ENCODE results near the gene ADGRL1. TPM values are rescaled to one million over a fixed set of nuclear protein-coding genes. Genes with fewer than 3 reads are reported as not detected.
"Not testable (repeated sequence)": the region's sequence is repeated elsewhere in the genome, so short reads cannot be mapped to it uniquely, and the experiment has no call there.

The ADGRL1 gene
- total RNA-seq, 2 experiments from 2014 or later: 8.4 to 10.9 TPM

- H3K4me3 Mint-ChIP-seq; POLR2A ChIA-PET; H3K27ac Mint-ChIP-seq; DNase-seq; CTCF ChIA-PET; H3K9me3 Mint-ChIP-seq; intact Hi-C loops (cut with micrococcal nuclease); H3K36me3 Mint-ChIP-seq: not testable (repeated sequence)
- H3K27me3 Mint-ChIP-seq: peaks cover 13% of the 10 kb centered on the region
- peaks cover 26% of the 10 kb centered on the region for H3K4me1 Mint-ChIP-seq (ENCODE audit: low read depth)
Measured at GRCh38 chr19:14209401-14209800, 3.4 kb upstream of the ADGRL1 start.

- CTCF ChIA-PET; H3K4me3 Mint-ChIP-seq; H3K36me3 Mint-ChIP-seq; POLR2A ChIA-PET; intact Hi-C loops (cut with micrococcal nuclease); H3K9me3 Mint-ChIP-seq; H3K27ac Mint-ChIP-seq; DNase-seq: not testable (repeated sequence)
- Mint-ChIP-seq H3K4me1 (ENCODE audit: low read depth) (peaks cover 33% of the 10 kb centered on the region), H3K27me3 (peaks cover 14% of the 10 kb centered on the region)
Measured at GRCh38 chr19:14208496-14208895, 2.5 kb upstream of the ADGRL1 start.

- DNase-seq; intact Hi-C loops (cut with micrococcal nuclease); H3K9me3 Mint-ChIP-seq; H3K36me3 Mint-ChIP-seq; CTCF ChIA-PET: not testable (repeated sequence)
- Mint-ChIP-seq H3K27me3 (peaks cover 14% of the 10 kb centered on the region), H3K27ac (peak overlapping the region; percentile 39), H3K4me1 (ENCODE audit: low read depth) (peaks cover 37% of the 10 kb centered on the region), H3K4me3 (peak overlapping the region; percentile 81)
- POLR2A ChIA-PET: interaction anchor here (0.7 kb wide), 1 partner anchor 8 kb away, joined by 3 read pairs; no protein-coding TSS in a partner anchor
Measured at GRCh38 chr19:14207796-14208195, 1.8 kb upstream of the ADGRL1 start.

- peaks cover 37% of the 10 kb centered on the region for H3K4me1 Mint-ChIP-seq (ENCODE audit: low read depth)
- H3K4me3 Mint-ChIP-seq: peak overlapping the region; percentile 81
- H3K36me3 Mint-ChIP-seq; H3K9me3 Mint-ChIP-seq; CTCF ChIA-PET; intact Hi-C loops (cut with micrococcal nuclease): not testable (repeated sequence)
- peak; percentile 87 for DNase-seq
- H3K27ac Mint-ChIP-seq: peak overlapping the region; percentile 39
- H3K27me3 Mint-ChIP-seq: peaks cover 14% of the 10 kb centered on the region
- POLR2A ChIA-PET: interaction anchor here (0.7 to 0.9 kb wide), 2 partner anchors 8 to 174 kb away, joined by 3 read pairs; partner anchors contain the start of gene ADGRE5
Measured at GRCh38 chr19:14206737-14207726, 1.1 kb upstream of the ADGRL1 start.

- peak; percentile 26 for DNase-seq
- H3K4me3 Mint-ChIP-seq; CTCF ChIA-PET; H3K9me3 Mint-ChIP-seq; intact Hi-C loops (cut with micrococcal nuclease); H3K27ac Mint-ChIP-seq; H3K36me3 Mint-ChIP-seq: not testable (repeated sequence)
- POLR2A ChIA-PET: interaction anchor here (0.6 to 0.9 kb wide), 3 partner anchors 169 to 1238 kb away, joined by 3 to 4 read pairs (median 3); partner anchors contain the start of gene ADGRE5
- Mint-ChIP-seq H3K27me3 (peaks cover 14% of the 10 kb centered on the region), H3K4me1 (ENCODE audit: low read depth) (peaks cover 37% of the 10 kb centered on the region)
Measured at GRCh38 chr19:14206308-14206707, 339 bp upstream of the ADGRL1 start.

- H3K9me3 Mint-ChIP-seq; POLR2A ChIA-PET; H3K36me3 Mint-ChIP-seq; intact Hi-C loops (cut with micrococcal nuclease); CTCF ChIA-PET; H3K27ac Mint-ChIP-seq; DNase-seq: not testable (repeated sequence)
- H3K27me3 Mint-ChIP-seq: peaks cover 14% of the 10 kb centered on the region
- peaks cover 43% of the 10 kb centered on the region for H3K4me1 Mint-ChIP-seq (ENCODE audit: low read depth)
- H3K4me3 Mint-ChIP-seq: peak overlapping the region; percentile 70
Measured at GRCh38 chr19:14204676-14205451, 1.1 kb downstream of the ADGRL1 start.

GRCh38 chr19:14204219-14204618 lies 1.8 kb downstream of the ADGRL1 start:
- H3K9me3 Mint-ChIP-seq; H3K27ac Mint-ChIP-seq; intact Hi-C loops (cut with micrococcal nuclease); H3K36me3 Mint-ChIP-seq; CTCF ChIA-PET; POLR2A ChIA-PET; DNase-seq: not testable (repeated sequence)
- Mint-ChIP-seq H3K4me1 (ENCODE audit: low read depth) (peaks cover 41% of the 10 kb centered on the region), H3K4me3 (peak overlapping the region; percentile 70), H3K27me3 (peaks cover 11% of the 10 kb centered on the region)

GRCh38 chr19:14203788-14204187 lies 2.2 kb downstream of the ADGRL1 start:
- intact Hi-C loops (cut with micrococcal nuclease); H3K27ac Mint-ChIP-seq; CTCF ChIA-PET; POLR2A ChIA-PET; DNase-seq; H3K36me3 Mint-ChIP-seq; H3K9me3 Mint-ChIP-seq: not testable (repeated sequence)
- Mint-ChIP-seq H3K4me3 (peak overlapping the region; percentile 70), H3K4me1 (ENCODE audit: low read depth) (peaks cover 37% of the 10 kb centered on the region), H3K27me3 (peaks cover 11% of the 10 kb centered on the region)

GRCh38 chr19:14203177-14203576 lies 2.8 kb downstream of the ADGRL1 start:
- intact Hi-C loops (cut with micrococcal nuclease): no loop called here
- no peak overlapping the region for H3K4me3 Mint-ChIP-seq
- H3K27me3 Mint-ChIP-seq: peaks cover 7% of the 10 kb centered on the region
- no peaks in the 10 kb centered on the region for H3K9me3 Mint-ChIP-seq
- CTCF ChIA-PET: interaction anchor here (7.1 kb wide), 1 partner anchor 145 kb away, joined by 91 read pairs; no protein-coding TSS in a partner anchor
- no peak overlapping the region for H3K27ac Mint-ChIP-seq
- no peaks in the 10 kb centered on the region for H3K36me3 Mint-ChIP-seq
- DNase-seq: no peak
- POLR2A ChIA-PET: no interaction called here
- peaks cover 33% of the 10 kb centered on the region for H3K4me1 Mint-ChIP-seq (ENCODE audit: low read depth)

GRCh38 chr19:14201481-14201880 lies 4.5 kb downstream of the ADGRL1 start:
- peaks cover 27% of the 10 kb centered on the region for H3K4me1 Mint-ChIP-seq (ENCODE audit: low read depth)
- CTCF ChIA-PET: interaction anchor here (0.9 to 7.1 kb wide), 2 partner anchors 75 to 147 kb away, joined by 3 to 91 read pairs; no protein-coding TSS in a partner anchor
- H3K4me3 Mint-ChIP-seq; H3K27ac Mint-ChIP-seq; POLR2A ChIA-PET; H3K36me3 Mint-ChIP-seq; intact Hi-C loops (cut with micrococcal nuclease); DNase-seq; H3K9me3 Mint-ChIP-seq; H3K27me3 Mint-ChIP-seq: not testable (repeated sequence)

GRCh38 chr19:14200147-14200841 lies 5.7 kb downstream of the ADGRL1 start:
- H3K9me3 Mint-ChIP-seq; H3K27me3 Mint-ChIP-seq; H3K4me3 Mint-ChIP-seq; H3K27ac Mint-ChIP-seq; intact Hi-C loops (cut with micrococcal nuclease); POLR2A ChIA-PET; H3K36me3 Mint-ChIP-seq: not testable (repeated sequence)
- peaks cover 31% of the 10 kb centered on the region for H3K4me1 Mint-ChIP-seq (ENCODE audit: low read depth)
- CTCF ChIA-PET: interaction anchor here (0.7 to 7.1 kb wide), 19 partner anchors 10 to 280 kb away, joined by 3 to 91 read pairs (median 5); partner anchors contain the start of gene ASF1B
- peak; percentile 74 for DNase-seq
